Panc1 (cell line): Measurements from ENCODE around the gene EHD4. TPM values are rescaled to one million over a fixed set of nuclear protein-coding genes. Genes with fewer than 3 reads are reported as not detected.

Experiments
- ATAC-seq: fragments of 200-7000 bp; cut with Tn5 transposase; 2 replicates; pipeline ENCODE4 v1.9.1; 2020; ENCODE audit warnings: mild to moderate bottlenecking, moderate library complexity
- BruUV-seq: library from RNA; stranded (reverse); fragments of 400-500 nt; replicated peaks from 2 replicates; lab custom pipeline; 2021; lab: Mats Ljungman, UMichigan
- CTCF ChIA-PET: fragments of 300-600 bp; sonication (Branson Sonifier 250); formaldehyde crosslinking; loops from one replicate; lab custom pipeline; 2022; ENCODE audit warnings: antibody characterized with exemption; lab: Charles Lee
- POLR2A ChIA-PET: fragments of 300-600 bp; sonication (Branson Sonifier 250); formaldehyde crosslinking; loops from one replicate; lab custom pipeline; 2022; ENCODE audit warnings: antibody characterized with exemption; lab: Charles Lee
- DNase-seq: peaks from one replicate; pipeline ENCODE4 v3.0.0-alpha.2; 2010; ENCODE audit warnings: low read depth, low spot score
- H3K27ac ChIP-seq: 2 replicates; pipeline ENCODE4 v1.5.1; 2011; ENCODE audit warnings: mild to moderate bottlenecking, low read length, inconsistent platforms
- H3K27me3 ChIP-seq: fragments of 200-500 bp; sonication (Bioruptor generic); 2 replicates; pipeline ENCODE4 v1.6.0; 2014; ENCODE audit warnings: low read length, inconsistent platforms; ENCODE audit not compliant: control insufficient read depth, insufficient read depth
- H3K36me3 ChIP-seq: fragments of 200-500 bp; sonication (Bioruptor generic); 2 replicates; pipeline ENCODE4 v1.5.1; 2014; ENCODE audit warnings: inconsistent platforms, mild to moderate bottlenecking, low read length, moderate library complexity; ENCODE audit not compliant: control insufficient read depth, insufficient read depth
- H3K4me1 ChIP-seq: 2 replicates; pipeline ENCODE4 v1.5.1; 2011; ENCODE audit warnings: inconsistent platforms, mild to moderate bottlenecking, low read length, moderate library complexity; ENCODE audit not compliant: control insufficient read depth, insufficient read depth
- H3K4me3 ChIP-seq, 2 experiments: 2 replicates each; pipeline ENCODE4 v1.5.1; 2011 to 2012; ENCODE audit warnings: low read depth in 2 of 2, low read length in 2 of 2, mild to moderate bottlenecking in 2 of 2, inconsistent platforms in 1 of 2, moderate library complexity in 1 of 2
- H3K9me3 ChIP-seq: fragments of 200-500 bp; sonication (Bioruptor generic); 2 replicates; pipeline ENCODE4 v1.5.1; 2014; ENCODE audit warnings: low read depth, mild to moderate bottlenecking, inconsistent platforms, low read length, moderate library complexity; ENCODE audit not compliant: control insufficient read depth, insufficient read depth
- POLR2AphosphoS5 ChIP-seq: IDR thresholded peaks from 2 replicates; pipeline ENCODE4 v1.6.1; 2012; ENCODE audit warnings: mild to moderate bottlenecking, low read depth, low read length, moderate library complexity
- SIN3A ChIP-seq: IDR thresholded peaks from 2 replicates; pipeline ENCODE4 v1.6.1; 2012; ENCODE audit warnings: low read depth, mild to moderate bottlenecking, low read length, moderate library complexity, borderline replicate concordance; ENCODE audit not compliant: insufficient read depth
- TCF7L2 ChIP-seq: IDR thresholded peaks from 2 replicates; pipeline ENCODE4 v1.6.1; 2011; ENCODE audit warnings: mild to moderate bottlenecking, low read depth, low read length, inconsistent platforms
- in situ Hi-C: cut with HindIII; loops from 2 replicates; pipeline ENCODE4 v1.10.0; 2016; ENCODE audit warnings: low sequenced_read_pairs, low pct_unique_long_range_greater_than_20kb
- intact Hi-C: fragments of 100-400 bp; cut with micrococcal nuclease; formaldehyde crosslinking; loops from one replicate; pipeline ENCODE4 v1.10.0; 2022; ENCODE audit not compliant: unreplicated experiment
- total RNA-seq: library from RNA; stranded (reverse); gene quantifications from one replicate; pipeline ENCODE4 v1.2.1, GENCODE V29; 2021; ENCODE audit not compliant: unreplicated experiment
- TF ChIP-seq, protein P1 (sequence below): fragments of 450-650 bp; IDR thresholded peaks from 2 replicates; pipeline ENCODE4 v1.5.1; 2017; ENCODE audit warnings: mild to moderate bottlenecking
- TF ChIP-seq, protein P2 (sequence below), 2 experiments: IDR thresholded peaks; 2 replicates each; pipeline ENCODE4 v1.6.1; 2011 to 2012; ENCODE audit warnings: low read depth in 2 of 2, control low read depth in 1 of 2, low read length in 1 of 2, mild to moderate bottlenecking in 1 of 2, moderate library complexity in 1 of 2; ENCODE audit not compliant: insufficient read depth in 1 of 2

EHD4 gene
- total RNA-seq, 1 experiment from 2014 or later, result 43.2 TPM

DNA sequence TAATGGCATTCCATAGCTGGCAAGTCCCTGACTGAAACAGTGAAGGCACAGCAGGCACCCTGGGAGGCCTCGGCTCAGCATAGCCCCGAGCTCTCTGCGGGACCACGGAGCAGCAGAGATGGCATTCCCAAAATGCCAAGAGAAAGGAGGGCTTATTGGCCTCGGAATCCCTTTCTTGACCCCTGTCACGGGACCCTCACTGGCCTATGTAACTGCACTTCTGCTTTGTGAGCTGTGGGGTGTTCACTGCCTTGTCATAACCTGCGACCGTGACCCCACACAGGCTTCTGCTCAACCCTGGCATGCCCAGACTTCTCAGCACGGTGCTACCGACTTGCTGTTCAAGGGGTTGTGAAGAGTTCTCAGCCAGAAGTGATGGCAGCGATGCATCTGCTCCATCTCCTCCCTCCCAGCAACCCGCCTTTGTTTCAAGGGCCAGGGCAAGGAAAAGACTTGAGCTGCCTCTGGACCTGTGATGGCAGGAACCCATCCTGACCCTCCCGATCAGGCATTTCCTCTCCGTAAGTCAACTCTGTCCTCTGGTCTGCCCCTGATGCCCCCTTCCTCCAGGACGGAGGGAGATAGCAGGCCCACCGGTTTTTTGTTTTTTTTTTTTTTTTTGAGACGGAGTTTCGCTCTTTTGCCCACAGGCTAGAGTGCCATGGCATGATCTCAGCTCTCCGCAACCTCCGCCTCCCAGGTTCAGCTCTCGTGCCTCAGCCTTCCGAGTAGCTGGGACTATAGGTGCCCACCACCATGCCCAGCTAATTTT is 30.5 kb downstream of the EHD4 start:
- Histone ChIP-seq H3K27me3 (no peaks in the 10 kb centered on the region), H3K27ac (peak overlapping the region; percentile 49; the same call in 1 of the 2 replicates), H3K4me1 (peaks cover 61% of the 10 kb centered on the region), H3K4me3 (no peak overlapping the region), H3K9me3 (no peaks in the 10 kb centered on the region), H3K36me3 (peaks cover 2% of the 10 kb centered on the region; the same call in 1 of the 2 replicates)
- DNase-seq (no peak), ATAC-seq (no peak)
- intact Hi-C loops, result no loop called here
- CTCF ChIA-PET, result interaction anchor here (0.6 kb wide), 1 partner anchor 45 kb away, joined by 3 read pairs; no protein-coding TSS in a partner anchor
- BruUV-seq, result no TSS peak
- POLR2A ChIA-PET, result no interaction called here
- in situ Hi-C loops, result no loop called here
- TF ChIP-seq, protein P1, sequence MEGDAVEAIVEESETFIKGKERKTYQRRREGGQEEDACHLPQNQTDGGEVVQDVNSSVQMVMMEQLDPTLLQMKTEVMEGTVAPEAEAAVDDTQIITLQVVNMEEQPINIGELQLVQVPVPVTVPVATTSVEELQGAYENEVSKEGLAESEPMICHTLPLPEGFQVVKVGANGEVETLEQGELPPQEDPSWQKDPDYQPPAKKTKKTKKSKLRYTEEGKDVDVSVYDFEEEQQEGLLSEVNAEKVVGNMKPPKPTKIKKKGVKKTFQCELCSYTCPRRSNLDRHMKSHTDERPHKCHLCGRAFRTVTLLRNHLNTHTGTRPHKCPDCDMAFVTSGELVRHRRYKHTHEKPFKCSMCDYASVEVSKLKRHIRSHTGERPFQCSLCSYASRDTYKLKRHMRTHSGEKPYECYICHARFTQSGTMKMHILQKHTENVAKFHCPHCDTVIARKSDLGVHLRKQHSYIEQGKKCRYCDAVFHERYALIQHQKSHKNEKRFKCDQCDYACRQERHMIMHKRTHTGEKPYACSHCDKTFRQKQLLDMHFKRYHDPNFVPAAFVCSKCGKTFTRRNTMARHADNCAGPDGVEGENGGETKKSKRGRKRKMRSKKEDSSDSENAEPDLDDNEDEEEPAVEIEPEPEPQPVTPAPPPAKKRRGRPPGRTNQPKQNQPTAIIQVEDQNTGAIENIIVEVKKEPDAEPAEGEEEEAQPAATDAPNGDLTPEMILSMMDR, result no peak
- no peak for TF ChIP-seq SIN3A
- no peak for TF ChIP-seq TCF7L2
- TF ChIP-seq, protein P2, sequence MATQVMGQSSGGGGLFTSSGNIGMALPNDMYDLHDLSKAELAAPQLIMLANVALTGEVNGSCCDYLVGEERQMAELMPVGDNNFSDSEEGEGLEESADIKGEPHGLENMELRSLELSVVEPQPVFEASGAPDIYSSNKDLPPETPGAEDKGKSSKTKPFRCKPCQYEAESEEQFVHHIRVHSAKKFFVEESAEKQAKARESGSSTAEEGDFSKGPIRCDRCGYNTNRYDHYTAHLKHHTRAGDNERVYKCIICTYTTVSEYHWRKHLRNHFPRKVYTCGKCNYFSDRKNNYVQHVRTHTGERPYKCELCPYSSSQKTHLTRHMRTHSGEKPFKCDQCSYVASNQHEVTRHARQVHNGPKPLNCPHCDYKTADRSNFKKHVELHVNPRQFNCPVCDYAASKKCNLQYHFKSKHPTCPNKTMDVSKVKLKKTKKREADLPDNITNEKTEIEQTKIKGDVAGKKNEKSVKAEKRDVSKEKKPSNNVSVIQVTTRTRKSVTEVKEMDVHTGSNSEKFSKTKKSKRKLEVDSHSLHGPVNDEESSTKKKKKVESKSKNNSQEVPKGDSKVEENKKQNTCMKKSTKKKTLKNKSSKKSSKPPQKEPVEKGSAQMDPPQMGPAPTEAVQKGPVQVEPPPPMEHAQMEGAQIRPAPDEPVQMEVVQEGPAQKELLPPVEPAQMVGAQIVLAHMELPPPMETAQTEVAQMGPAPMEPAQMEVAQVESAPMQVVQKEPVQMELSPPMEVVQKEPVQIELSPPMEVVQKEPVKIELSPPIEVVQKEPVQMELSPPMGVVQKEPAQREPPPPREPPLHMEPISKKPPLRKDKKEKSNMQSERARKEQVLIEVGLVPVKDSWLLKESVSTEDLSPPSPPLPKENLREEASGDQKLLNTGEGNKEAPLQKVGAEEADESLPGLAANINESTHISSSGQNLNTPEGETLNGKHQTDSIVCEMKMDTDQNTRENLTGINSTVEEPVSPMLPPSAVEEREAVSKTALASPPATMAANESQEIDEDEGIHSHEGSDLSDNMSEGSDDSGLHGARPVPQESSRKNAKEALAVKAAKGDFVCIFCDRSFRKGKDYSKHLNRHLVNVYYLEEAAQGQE (IDR thresholded peaks at IDR 0.05; ENCODE audit: insufficient read depth in 1 of 2, low read depth in 2 of 2, low read length in 1 of 2), result no peak
- no peak for TF ChIP-seq POLR2AphosphoS5

- DNase-seq, result peak; percentile 82
- BruUV-seq, result no TSS peak
- CTCF ChIA-PET, result no interaction called here
Measured at GRCh38 chr15:41940441-41940857, 31.9 kb downstream of the EHD4 start.

DNA sequence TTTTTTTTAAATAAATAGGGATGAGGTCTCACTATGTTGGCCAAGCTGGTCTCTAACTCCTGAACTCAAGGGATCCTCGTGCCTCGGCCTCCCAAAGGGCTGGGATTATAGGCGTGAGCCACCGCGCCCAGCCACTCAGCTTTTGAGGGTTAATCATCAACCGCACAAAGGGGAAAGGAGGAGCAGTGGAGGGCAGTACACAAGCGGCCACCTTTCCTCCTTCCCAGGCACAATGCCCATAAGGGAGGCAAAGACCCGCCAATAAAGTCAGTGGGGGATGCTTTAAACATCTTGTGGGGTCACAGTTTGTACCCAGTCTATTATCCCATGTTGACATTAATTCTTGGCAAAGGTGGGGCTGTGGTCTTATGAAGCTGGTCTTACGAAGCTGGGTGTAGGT is 32.4 kb downstream of the EHD4 start:
- POLR2A ChIA-PET, result no interaction called here
- in situ Hi-C loops, result no loop called here
- CTCF ChIA-PET, result no interaction called here
- peaks cover 48% of the 10 kb centered on the region for H3K4me1 ChIP-seq
- H3K27ac ChIP-seq, result peak overlapping the region; percentile 67
- no peak overlapping the region for H3K4me3 ChIP-seq
- no TSS peak for BruUV-seq
- H3K36me3 ChIP-seq, result peaks cover 2% of the 10 kb centered on the region; the same call in 1 of the 2 replicates
- DNase-seq, result no peak
- no peaks in the 10 kb centered on the region for H3K9me3 ChIP-seq
- no peak for TF ChIP-seq POLR2AphosphoS5
- TF ChIP-seq, protein P2 (IDR thresholded peaks at IDR 0.05; ENCODE audit: insufficient read depth in 1 of 2, low read depth in 2 of 2, low read length in 1 of 2), result no peak
- TF ChIP-seq, protein P1, result no peak
- no peak for TF ChIP-seq TCF7L2
- TF ChIP-seq SIN3A, result no peak
- ATAC-seq, result no peak
- no peaks in the 10 kb centered on the region for H3K27me3 ChIP-seq
- intact Hi-C loops, result no loop called here

More at GRCh38 chr15:41940441-41940857, 31.9 kb downstream of the EHD4 start:
- in situ Hi-C loops, result no loop called here
- POLR2A ChIA-PET, result interaction anchor here (0.6 to 0.7 kb wide), 2 partner anchors 21 to 75 kb away, joined by 3 to 7 read pairs; no protein-coding TSS in a partner anchor
- Histone ChIP-seq H3K4me3 (no peak overlapping the region), H3K9me3 (no peaks in the 10 kb centered on the region), H3K4me1 (peaks cover 50% of the 10 kb centered on the region), H3K27ac (peak overlapping the region; percentile 67), H3K36me3 (peaks cover 2% of the 10 kb centered on the region; the same call in 1 of the 2 replicates), H3K27me3 (no peaks in the 10 kb centered on the region)
- intact Hi-C loops, result no loop called here
- peak; percentile 67 for ATAC-seq
- TF ChIP-seq SIN3A, result no peak
- peak; percentile 88 for TF ChIP-seq TCF7L2
